BLaER1 treated with 17β-estradiol and CSF1 and Interleukin-3, amounts not matched to agents 10 nM and 100 nM (cell line): Measurements from ENCODE around the gene VAMP4.
"Not testable (repeated sequence)": the region's sequence is repeated elsewhere in the genome, so short reads cannot be mapped to it uniquely, and the experiment has no call there.

Source experiments
- H3K27ac ChIP-seq, 11 experiments: shearing (Covaris generic); formaldehyde crosslinking; 2 replicates each; pipeline ENCODE4 v1.8.1; 2022
- H3K27me3 ChIP-seq, 11 experiments: shearing (Covaris generic); formaldehyde crosslinking; 2 replicates each; pipeline ENCODE4 v1.8.1; 2022
- H3K36me3 ChIP-seq, 11 experiments: shearing (Covaris generic); formaldehyde crosslinking; 2 replicates each; pipeline ENCODE4 v1.8.1; 2022
- H3K4me1 ChIP-seq, 10 experiments: shearing (Covaris generic); formaldehyde crosslinking; 2 replicates each; pipeline ENCODE4 v1.8.1; 2022
- H3K4me2 ChIP-seq, 11 experiments: shearing (Covaris generic); formaldehyde crosslinking; 2 replicates each; pipeline ENCODE4 v1.8.1; 2022
- H3K4me3 ChIP-seq, 10 experiments: shearing (Covaris generic); formaldehyde crosslinking; 2 replicates each; pipeline ENCODE4 v1.8.1; 2022
- H3K9ac ChIP-seq, 11 experiments: shearing (Covaris generic); formaldehyde crosslinking; 2 replicates each; pipeline ENCODE4 v1.8.1; 2022
- H3K9me3 ChIP-seq, 11 experiments: shearing (Covaris generic); formaldehyde crosslinking; replicated peaks in 1 of 11; 2 replicates each; pipeline ENCODE4 v1.8.1; 2022
- H4K20me1 ChIP-seq, 11 experiments: shearing (Covaris generic); formaldehyde crosslinking; 2 replicates each; pipeline ENCODE4 v1.8.1; 2022
- Cebpa-rat ChIP-seq, 11 experiments: shearing (Covaris generic); IDR thresholded peaks; 2 replicates each; pipeline ENCODE4 v1.8.1; 2022

VAMP4 gene

DNA sequence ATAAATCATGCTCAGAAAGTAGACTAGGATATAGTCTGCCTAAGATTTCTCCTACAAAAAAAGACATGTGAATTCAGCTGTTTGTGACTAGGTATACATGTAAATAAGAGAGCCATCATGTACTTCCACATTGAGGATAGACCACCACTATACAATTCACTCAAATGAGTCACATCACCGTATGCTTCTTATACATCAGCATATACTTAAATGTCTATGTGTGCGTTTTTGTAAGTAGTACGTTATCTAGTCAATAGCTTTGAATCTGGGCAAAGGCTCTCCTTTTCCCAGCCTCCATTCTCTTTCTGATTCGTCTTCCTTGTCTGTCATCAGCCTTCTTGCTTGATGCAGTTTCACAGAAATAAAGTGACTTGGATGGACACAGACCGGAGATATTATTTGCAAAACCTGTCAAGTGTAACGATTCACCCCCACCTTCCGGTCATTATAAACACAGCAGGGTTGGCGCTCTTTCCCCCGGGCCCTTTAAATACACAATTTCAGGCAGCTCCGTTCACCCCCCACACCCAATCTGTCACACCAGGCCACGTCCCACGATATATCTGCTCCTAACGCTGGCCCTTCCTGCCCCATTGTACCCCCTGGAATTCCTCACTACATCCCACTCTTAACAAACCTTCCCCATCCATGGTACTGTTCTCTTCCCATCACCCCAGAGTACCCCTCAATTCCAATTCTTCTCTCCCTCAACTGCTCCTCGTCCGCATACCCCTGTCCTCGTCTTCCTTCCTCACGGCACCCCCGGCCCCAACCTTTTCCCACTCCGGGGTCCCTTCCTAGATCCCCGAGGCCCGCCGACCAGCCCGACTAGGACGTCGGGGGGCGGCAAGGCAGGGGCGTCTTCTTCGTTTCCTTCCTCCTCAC, 636 bp downstream of the VAMP4 start:
- Histone ChIP-seq H3K9ac (peak overlapping the region; percentile 87 to 97 (median 93)), H3K27me3 (no peaks in the 10 kb centered on the region), H4K20me1 (no peaks in the 10 kb centered on the region), H3K27ac (peak overlapping the region; percentile 79 to 95 (median 90)), H3K9me3 (no peaks in the 10 kb centered on the region), H3K4me3 (peak overlapping the region; percentile 90 to 99 (median 94)), H3K4me1 (peaks cover 30 to 56% (median 33%) of the 10 kb centered on the region in 10 experiments), H3K4me2 (peak overlapping the region; percentile 71 to 97 (median 86)), H3K36me3 (peaks cover 23 to 33% (median 28%) of the 10 kb centered on the region in 11 experiments)
- TF ChIP-seq Cebpa-rat (IDR thresholded peaks at IDR 0.05), result no peak

- Histone ChIP-seq H3K27me3 (no peaks in the 10 kb centered on the region), H3K27ac (peak overlapping the region in 6 of 11 experiments; percentile 89 to 95 (median 92); a peak in 9 of 22 replicates), H3K36me3 (peaks cover 31 to 41% (median 36%) of the 10 kb centered on the region in 11 experiments), H3K9me3 (no peaks in the 10 kb centered on the region), H3K4me3 (peak overlapping the region in 9 of 10 experiments; percentile 90 to 99 (median 94); a peak in 16 of 20 replicates), H3K4me1 (peaks cover 30 to 57% (median 33%) of the 10 kb centered on the region in 10 experiments), H4K20me1 (no peaks in the 10 kb centered on the region), H3K4me2 (peak overlapping the region; percentile 71 to 97 (median 86)), H3K9ac (peak overlapping the region in 9 of 11 experiments; percentile 90 to 97 (median 93); a peak in 14 of 22 replicates)
- no peak for TF ChIP-seq Cebpa-rat (IDR thresholded peaks at IDR 0.05)
Measured at GRCh38 chr1:171740356-171740863, 1.5 kb downstream of the VAMP4 start.

DNA sequence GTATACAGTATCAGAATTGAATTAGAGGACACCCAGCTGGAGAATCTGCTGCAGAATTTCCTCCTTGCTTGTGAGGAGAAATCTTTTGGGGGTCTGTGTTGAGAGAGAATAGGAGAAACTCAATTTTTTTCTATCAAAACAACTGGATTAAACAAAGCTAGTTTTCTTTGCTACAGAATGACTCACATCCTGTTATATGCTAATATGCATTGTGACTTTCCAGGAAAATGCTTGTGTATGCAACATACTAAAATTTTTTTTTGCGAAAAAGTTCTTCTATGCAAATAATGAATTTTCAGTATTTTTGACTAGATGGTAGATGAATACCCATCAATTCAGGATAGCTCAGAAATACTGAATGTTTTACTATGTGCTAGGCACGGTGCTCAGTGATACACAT, 2.2 kb downstream of the VAMP4 start:
- H3K27me3 ChIP-seq, result no peaks in the 10 kb centered on the region
- H3K4me1 ChIP-seq, result peaks cover 30 to 57% (median 33%) of the 10 kb centered on the region in 10 experiments
- H3K36me3 ChIP-seq, result peaks cover 33 to 48% (median 41%) of the 10 kb centered on the region in 11 experiments
- H3K27ac ChIP-seq, result peak overlapping the region in 4 of 11 experiments; percentile 91 to 95 (median 92); a peak in 7 of 22 replicates
- no peaks in the 10 kb centered on the region for H4K20me1 ChIP-seq
- TF ChIP-seq Cebpa-rat (IDR thresholded peaks at IDR 0.05), result no peak
- peak overlapping the region in 4 of 11 experiments; percentile 39 to 97 (median 93); a peak in 5 of 22 replicates for H3K9ac ChIP-seq
- H3K4me2 ChIP-seq, result peak overlapping the region; percentile 22 to 97 (median 86); a peak in 16 of 22 replicates
- H3K9me3 ChIP-seq, result no peaks in the 10 kb centered on the region
- H3K4me3 ChIP-seq, result peak overlapping the region in 3 of 10 experiments; percentile 93 to 97 (median 94); a peak in 6 of 20 replicates

- Histone ChIP-seq H3K4me1 (peaks cover 30 to 54% (median 33%) of the 10 kb centered on the region in 10 experiments), H4K20me1 (no peaks in the 10 kb centered on the region), H3K9ac (peak overlapping the region in 3 of 11 experiments; percentile 54 to 97 (median 93); a peak in 4 of 22 replicates), H3K36me3 (peaks cover 34 to 53% (median 45%) of the 10 kb centered on the region in 11 experiments), H3K4me2 (peak overlapping the region in 6 of 11 experiments; percentile 71 to 97 (median 84); a peak in 12 of 22 replicates), H3K27me3 (no peaks in the 10 kb centered on the region), H3K9me3 (no peaks in the 10 kb centered on the region), H3K4me3 (peak overlapping the region in 3 of 10 experiments; percentile 93 to 97 (median 94); a peak in 4 of 20 replicates), H3K27ac (peak overlapping the region in 4 of 11 experiments; percentile 42 to 95 (median 92); a peak in 7 of 22 replicates)
- TF ChIP-seq Cebpa-rat (IDR thresholded peaks at IDR 0.05), result no peak
Measured at GRCh38 chr1:171738911-171739310, 3.0 kb downstream of the VAMP4 start.

GRCh38 chr1:171736196-171736595, 5.7 kb downstream of the VAMP4 start:
- H3K27me3 ChIP-seq, result no peaks in the 10 kb centered on the region
- H3K36me3 ChIP-seq, result peaks cover 55 to 79% (median 58%) of the 10 kb centered on the region in 11 experiments
- no peak for TF ChIP-seq Cebpa-rat (IDR thresholded peaks at IDR 0.05)
- H3K4me2 ChIP-seq, result 0 out of 22 replicates have a peak overlapping the region, but pooled peaks of 1 of the 11 experiments have one; percentile 40
- H4K20me1 ChIP-seq, result peaks cover 0 to 25% (median 0%) of the 10 kb centered on the region in 11 experiments; a peak in 2 of 22 replicates
- peaks cover 18 to 43% (median 22%) of the 10 kb centered on the region in 10 experiments for H3K4me1 ChIP-seq
- no peak overlapping the region for H3K27ac ChIP-seq
- H3K9ac ChIP-seq, result no peak overlapping the region
- no peak overlapping the region for H3K4me3 ChIP-seq
- H3K9me3 ChIP-seq, result no peaks in the 10 kb centered on the region

DNA sequence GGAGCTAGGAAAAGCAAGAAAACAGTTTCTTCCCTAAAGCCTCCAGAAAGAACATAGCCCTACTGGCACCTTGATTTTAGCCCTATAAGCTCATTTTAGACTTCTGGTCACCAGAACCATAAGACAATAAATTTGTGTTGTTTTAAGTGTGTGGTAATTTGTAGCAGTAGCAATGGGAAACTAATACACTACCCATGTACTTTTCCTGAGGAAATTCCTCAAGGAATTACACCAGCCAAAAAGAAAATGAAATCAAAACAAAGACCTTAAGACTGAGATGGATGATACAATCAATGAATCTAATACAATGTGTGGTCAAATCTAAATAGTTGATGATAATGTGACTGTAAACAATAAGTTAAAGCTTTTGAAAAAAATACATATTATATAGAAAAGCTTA, 11.8 kb downstream of the VAMP4 start:
- H4K20me1 ChIP-seq, result peaks cover 0 to 57% (median 0%) of the 10 kb centered on the region in 11 experiments; a peak in 4 of 22 replicates
- no peak overlapping the region for H3K9ac ChIP-seq
- H3K4me3 ChIP-seq, result no peak overlapping the region
- no peak overlapping the region for H3K4me2 ChIP-seq
- H3K27me3 ChIP-seq, result no peaks in the 10 kb centered on the region
- TF ChIP-seq Cebpa-rat (IDR thresholded peaks at IDR 0.05), result no peak
- no peaks in the 10 kb centered on the region for H3K4me1 ChIP-seq
- H3K9me3 ChIP-seq, result peaks cover 9 to 25% (median 16%) of the 10 kb centered on the region in 11 experiments; a peak in 21 of 22 replicates
- H3K27ac ChIP-seq, result no peak overlapping the region
- H3K36me3 ChIP-seq, result peaks cover 55 to 97% (median 82%) of the 10 kb centered on the region in 11 experiments

DNA sequence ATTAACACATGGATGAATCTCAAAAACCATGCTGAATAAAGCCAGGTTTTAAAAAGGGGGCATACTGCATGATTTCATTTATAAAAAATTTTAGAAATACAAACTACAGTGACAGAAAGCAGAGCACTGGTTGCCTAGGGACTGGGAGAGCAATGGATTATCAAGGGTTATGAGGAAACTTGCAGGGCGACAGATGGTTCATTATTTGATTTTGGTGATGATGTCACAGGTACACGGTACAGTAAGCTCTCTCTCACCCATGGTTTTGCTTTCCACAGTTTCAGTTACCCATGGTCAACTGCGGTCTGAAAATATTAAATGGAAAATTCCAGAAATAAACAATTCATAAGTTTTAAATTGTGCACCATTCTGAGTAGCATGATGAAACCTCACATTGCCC, 14.1 kb downstream of the VAMP4 start:
- Histone ChIP-seq H3K9me3 (peaks cover 30 to 47% (median 37%) of the 10 kb centered on the region in 11 experiments), H3K4me3 (no peak overlapping the region)
- TF ChIP-seq Cebpa-rat (IDR thresholded peaks at IDR 0.05), result no peak

GRCh38 chr1:171723180-171723579, 18.7 kb downstream of the VAMP4 start:
- H3K4me3 ChIP-seq, result peak overlapping the region in 1 of 10 experiments; percentile 25; a peak in 1 of 20 replicates
- peaks cover 0 to 30% (median 0%) of the 10 kb centered on the region in 11 experiments; a peak in 2 of 22 replicates for H4K20me1 ChIP-seq
- H3K36me3 ChIP-seq, result peaks cover 47 to 69% (median 54%) of the 10 kb centered on the region in 11 experiments
- H3K9ac ChIP-seq, H3K27me3 ChIP-seq, H3K4me1 ChIP-seq, H3K4me2 ChIP-seq, H3K27ac ChIP-seq: not testable (repeated sequence)
- peaks cover 33 to 58% (median 45%) of the 10 kb centered on the region in 11 experiments for H3K9me3 ChIP-seq

More for the DNA sequence above, 14.1 kb downstream of the VAMP4 start:
- Histone ChIP-seq H3K4me1 (no peaks in the 10 kb centered on the region), H3K4me2 (no peak overlapping the region), H3K27me3 (no peaks in the 10 kb centered on the region), H3K27ac (no peak overlapping the region), H3K36me3 (peaks cover 61 to 99% (median 83%) of the 10 kb centered on the region in 11 experiments), H3K9ac (no peak overlapping the region), H4K20me1 (peaks cover 0 to 48% (median 0%) of the 10 kb centered on the region in 11 experiments; a peak in 4 of 22 replicates)
